ENCODE results near the gene PLCL2.

- TF ChIP-seq CTCF (IDR thresholded peaks at IDR 0.05; ENCODE audit: borderline replicate concordance, extremely low read depth, low read length, poor library complexity, severe bottlenecking), result no peak
- TF ChIP-seq EZH2 (IDR thresholded peaks at IDR 0.05; ENCODE audit: borderline replicate concordance, low read depth, low read length, severe bottlenecking), result no peak
Observed at GRCh38 chr3:16842272-16843270, 42.2 kb upstream of the PLCL2 start.

Measured in DND-41 (cell line).